Stimulated activated CD4-positive, alpha-beta T cell treated with anti-CD3 and anti-CD28 coated beads, Interleukin-12 subunit alpha, Interleukin-12 subunit beta, amount 100 ng/mL, for 48 hours (primary cell): Measurements from ENCODE around the gene DCDC2C.

Source experiments
- DNase-seq, 3 donors: peaks; one replicate each; pipeline ENCODE4 v3.0.0-alpha.2; 2020; ENCODE audit warnings: low read depth in 2 of 3, low spot score in 1 of 3

DCDC2C gene

GRCh38 chr2:3742743-3743508, 39.6 kb downstream of the DCDC2C start:
- no peak for DNase-seq

GRCh38 chr2:3743951-3744555, 40.7 kb downstream of the DCDC2C start:
- DNase-seq: no peak

- no peak for DNase-seq
Measured at GRCh38 chr2:3745920-3746319, 42.5 kb downstream of the DCDC2C start.

- no peak for DNase-seq
Measured at GRCh38 chr2:3747032-3747654, 43.8 kb downstream of the DCDC2C start.

- no peak for DNase-seq
Measured at GRCh38 chr2:3747826-3748225, 44.5 kb downstream of the DCDC2C start.

GRCh38 chr2:3749201-3749600, 45.8 kb downstream of the DCDC2C start:
- DNase-seq: no peak

- no peak for DNase-seq
Measured at GRCh38 chr2:3751251-3751650, 47.9 kb downstream of the DCDC2C start.

- DNase-seq: no peak
Measured at GRCh38 chr2:3751806-3752205, 48.4 kb downstream of the DCDC2C start.

- no peak for DNase-seq
Measured at GRCh38 chr2:3752376-3752775, 49.0 kb downstream of the DCDC2C start.

- no peak for DNase-seq
Measured at GRCh38 chr2:3753561-3753960, 50.2 kb downstream of the DCDC2C start.

- no peak for DNase-seq
Measured at GRCh38 chr2:3754280-3754679, 50.9 kb downstream of the DCDC2C start.

GRCh38 chr2:3754795-3755194, 51.4 kb downstream of the DCDC2C start:
- no peak for DNase-seq

- DNase-seq: no peak
Measured at GRCh38 chr2:3755277-3755676, 51.9 kb downstream of the DCDC2C start.

GRCh38 chr2:3756306-3756705, 52.9 kb downstream of the DCDC2C start:
- no peak for DNase-seq

- DNase-seq: no peak
Measured at GRCh38 chr2:3758906-3759305, 55.5 kb downstream of the DCDC2C start.

- DNase-seq: no peak
Measured at GRCh38 chr2:3759331-3759730, 56.0 kb downstream of the DCDC2C start.

- no peak for DNase-seq
Measured at GRCh38 chr2:3759761-3760160, 56.4 kb downstream of the DCDC2C start.

GRCh38 chr2:3761272-3761671, 57.9 kb downstream of the DCDC2C start:
- DNase-seq: no peak

GRCh38 chr2:3762771-3763447, 59.5 kb downstream of the DCDC2C start:
- DNase-seq: no peak

GRCh38 chr2:3766824-3767223, 63.4 kb downstream of the DCDC2C start:
- no peak for DNase-seq

- no peak for DNase-seq
Measured at GRCh38 chr2:3768960-3769765, 65.8 kb downstream of the DCDC2C start.
